ENCODE results near the gene EPB41.
"Not testable (repeated sequence)": the region's sequence is repeated elsewhere in the genome, so short reads cannot be mapped to it uniquely, and the experiment has no call there.

EPB41 gene

DNA sequence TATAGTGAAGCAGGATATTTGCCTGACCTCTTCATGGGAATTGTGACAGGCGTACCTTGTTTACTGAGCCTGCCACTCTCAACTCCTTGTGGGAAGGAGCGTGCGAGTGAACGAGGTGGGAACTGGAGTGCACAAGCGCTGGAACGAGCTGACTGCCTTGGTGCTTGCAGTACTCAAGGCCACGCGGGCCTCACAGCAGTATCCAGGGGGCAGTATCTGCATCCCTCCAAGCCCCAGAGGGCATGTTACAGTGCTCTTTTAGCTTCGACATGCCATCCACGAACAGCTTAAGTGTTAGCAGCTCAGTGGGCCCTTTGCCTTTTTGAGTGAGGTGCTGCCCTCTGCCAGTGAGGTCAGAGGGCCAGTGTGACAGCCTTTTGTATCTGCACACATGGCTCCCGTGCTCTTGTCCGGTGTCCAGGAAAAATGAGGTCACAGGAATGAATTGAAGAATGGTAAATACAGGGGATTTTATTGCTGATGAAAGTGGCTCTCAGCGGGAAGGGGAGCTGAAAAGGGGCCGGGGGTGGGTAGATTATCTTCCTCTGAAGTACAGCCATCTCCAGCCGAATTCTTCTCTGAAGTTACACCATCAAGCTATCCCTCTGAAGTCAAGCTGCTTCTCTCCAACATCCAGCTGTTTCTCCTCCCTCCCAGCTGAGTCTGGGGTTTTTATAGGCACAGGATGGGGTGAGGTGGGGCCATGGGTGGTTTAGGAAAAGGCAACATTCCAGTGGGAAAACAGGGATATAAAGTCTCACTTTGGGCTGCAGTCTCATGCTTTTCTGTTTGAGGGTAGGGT is 69.3 kb downstream of the EPB41 start:
- DNase-seq, result no peak

DNA sequence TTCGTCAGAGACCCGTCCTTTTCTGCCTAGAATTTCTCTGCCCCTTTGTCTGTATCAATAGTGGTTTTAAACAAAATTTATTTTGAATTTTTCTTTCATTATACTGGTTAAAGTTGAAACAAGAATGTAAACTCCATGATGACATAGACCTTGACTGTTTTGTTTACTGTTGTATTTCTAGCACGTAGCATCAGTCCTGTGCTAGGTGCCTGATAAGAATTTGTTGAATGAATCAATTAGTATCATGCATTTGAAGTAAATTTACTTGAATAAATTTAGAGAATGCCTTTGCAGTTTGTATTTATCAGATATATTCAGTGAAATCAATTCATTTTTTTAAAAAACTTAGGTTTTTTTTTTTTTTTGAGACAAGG is 69.9 kb downstream of the EPB41 start:
- no peak for DNase-seq

DNA sequence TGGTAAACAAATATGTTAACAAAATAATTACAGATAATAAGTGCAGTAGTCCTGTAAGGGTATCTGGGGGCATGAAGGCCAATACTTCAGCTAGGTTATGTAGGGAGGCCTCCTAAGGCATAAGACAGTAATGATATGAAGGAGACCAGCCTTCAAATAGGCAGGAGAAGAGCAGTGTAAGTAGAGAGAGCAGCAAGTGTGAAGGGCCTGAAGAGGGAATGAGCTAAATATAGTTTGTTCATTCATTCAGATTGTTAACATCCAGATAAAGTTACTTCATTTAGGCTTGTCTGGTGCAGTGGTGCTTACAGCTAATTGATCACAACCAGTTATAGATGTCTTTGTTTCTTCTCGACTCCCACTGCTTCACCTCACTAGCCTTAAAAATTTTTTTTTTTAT is 71.1 kb downstream of the EPB41 start:
- DNase-seq, result no peak

DNA sequence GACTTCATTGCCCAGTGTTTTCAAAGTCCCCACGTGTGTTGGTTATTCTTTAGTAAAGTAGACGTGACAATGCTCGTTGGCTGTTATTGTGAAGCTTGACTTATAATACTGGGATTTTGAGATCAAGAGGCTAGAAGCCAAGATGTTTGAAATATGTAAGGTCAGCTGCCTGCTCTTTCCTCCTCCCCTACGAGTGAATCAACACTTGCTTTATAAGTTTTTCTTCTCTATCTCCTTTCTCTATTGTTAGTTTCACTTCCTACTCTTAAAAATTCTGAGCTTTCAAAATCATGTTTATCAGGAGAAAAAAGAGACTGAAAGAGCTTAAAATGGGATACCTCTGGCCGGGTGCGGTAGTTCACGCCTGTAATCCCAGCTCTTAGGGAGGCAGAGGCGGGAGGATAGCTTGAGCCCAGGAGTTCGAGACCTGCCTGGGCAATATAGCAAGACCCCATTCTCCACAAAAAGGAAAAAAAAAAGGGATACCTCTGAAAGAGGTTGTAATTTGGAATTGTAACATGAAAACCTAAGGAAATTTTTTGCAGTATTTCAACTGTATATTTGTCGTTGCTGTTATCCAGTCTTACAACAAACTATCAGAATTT is 72.0 kb downstream of the EPB41 start:
- no peak for DNase-seq

DNA sequence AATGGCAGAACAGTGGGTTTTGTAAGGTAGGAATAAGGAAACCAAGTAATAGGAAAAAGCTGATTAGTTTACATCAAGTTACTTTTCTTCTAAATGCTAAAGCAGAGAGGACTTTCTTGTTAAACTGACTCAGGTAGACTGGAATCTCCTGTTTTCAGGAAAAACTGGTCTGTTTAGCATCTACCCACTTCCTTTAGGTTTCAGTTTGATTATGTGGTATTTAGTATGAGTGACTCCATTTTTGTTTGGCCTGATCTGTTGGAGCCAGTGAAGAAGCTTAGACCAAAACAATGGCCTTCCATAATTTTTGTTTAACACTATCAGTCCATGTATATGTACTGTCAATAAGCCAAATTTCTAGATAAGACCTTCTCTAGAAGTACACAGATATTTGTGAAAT is 88.4 kb downstream of the EPB41 start:
- DNase-seq, result no peak

DNA sequence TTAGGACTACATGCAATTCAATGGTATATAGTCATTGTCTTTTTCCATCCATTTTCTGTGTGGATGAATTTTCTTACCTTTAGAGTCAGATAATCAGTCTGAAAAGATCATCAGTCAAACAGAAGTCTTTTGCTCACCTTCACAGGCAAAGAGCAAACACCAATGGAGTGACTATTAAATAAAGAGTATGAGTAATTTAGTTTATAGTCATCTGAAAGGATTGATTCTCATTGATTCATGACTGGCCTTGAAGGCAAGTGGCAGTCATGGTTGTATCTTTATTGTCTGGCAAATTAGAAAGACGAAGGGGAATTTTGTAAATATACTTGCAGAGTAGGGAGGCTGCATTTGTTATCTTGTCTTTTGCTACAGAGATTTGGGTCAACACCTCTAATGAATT is 89.9 kb downstream of the EPB41 start:
- no peak for DNase-seq

DNA sequence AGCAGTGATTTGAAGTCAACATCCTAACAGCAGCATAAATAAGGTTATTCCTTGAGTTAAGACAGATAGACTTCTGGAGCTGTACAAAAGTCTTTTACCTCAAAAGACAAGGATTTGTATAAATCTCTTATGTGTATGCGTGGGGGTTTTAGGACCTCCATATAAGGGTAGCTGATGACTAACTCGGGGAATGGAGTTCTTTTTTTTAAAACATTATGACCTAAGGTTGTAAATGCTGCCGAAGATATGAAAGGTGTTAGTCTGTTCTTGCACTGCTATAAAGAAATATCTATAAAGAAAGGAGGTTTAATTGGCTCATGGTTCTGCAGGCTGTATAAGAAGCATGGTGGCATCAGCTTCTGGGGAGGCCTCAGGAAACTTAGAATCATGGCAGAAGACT is 90.4 kb downstream of the EPB41 start:
- DNase-seq, result no peak

DNA sequence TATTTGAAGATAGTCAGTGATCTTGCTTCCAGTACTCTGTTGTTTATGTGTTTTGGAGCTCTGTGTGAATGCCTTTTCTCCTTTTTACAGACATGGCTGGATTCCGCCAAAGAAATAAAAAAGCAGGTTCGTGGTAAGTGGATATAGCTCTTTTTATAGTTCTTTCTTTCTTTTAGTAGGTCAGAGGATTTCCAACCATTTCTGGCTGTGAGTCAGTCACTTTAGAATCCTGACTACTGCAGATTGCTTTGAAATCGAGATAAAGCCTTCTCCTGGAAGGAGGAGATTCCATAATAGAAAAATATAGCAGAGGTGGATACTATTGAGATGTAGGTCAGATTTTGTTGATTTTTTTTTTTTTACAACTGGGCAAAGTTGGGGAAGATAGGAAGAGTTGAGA is 97.4 kb downstream of the EPB41 start:
- no peak for DNase-seq

DNA sequence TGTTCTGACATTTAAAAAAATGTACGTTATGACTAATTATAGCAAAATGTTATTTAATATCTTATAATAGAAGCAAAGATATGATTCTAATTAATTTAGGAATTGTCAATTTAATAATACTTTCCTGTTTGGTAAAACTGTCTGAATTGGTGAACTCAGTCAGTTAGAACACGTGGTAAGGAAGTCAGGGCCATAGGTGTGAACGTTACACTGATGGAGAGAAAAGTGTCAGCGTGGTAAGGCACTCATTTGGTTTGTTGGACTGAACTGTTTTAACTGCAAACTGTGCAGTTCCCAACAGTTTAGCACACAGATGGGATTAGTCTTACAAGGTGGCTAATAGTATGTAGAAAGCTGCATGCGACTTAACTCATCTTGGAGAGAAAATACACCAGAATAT is 102.9 kb downstream of the EPB41 start:
- no peak for DNase-seq

DNA sequence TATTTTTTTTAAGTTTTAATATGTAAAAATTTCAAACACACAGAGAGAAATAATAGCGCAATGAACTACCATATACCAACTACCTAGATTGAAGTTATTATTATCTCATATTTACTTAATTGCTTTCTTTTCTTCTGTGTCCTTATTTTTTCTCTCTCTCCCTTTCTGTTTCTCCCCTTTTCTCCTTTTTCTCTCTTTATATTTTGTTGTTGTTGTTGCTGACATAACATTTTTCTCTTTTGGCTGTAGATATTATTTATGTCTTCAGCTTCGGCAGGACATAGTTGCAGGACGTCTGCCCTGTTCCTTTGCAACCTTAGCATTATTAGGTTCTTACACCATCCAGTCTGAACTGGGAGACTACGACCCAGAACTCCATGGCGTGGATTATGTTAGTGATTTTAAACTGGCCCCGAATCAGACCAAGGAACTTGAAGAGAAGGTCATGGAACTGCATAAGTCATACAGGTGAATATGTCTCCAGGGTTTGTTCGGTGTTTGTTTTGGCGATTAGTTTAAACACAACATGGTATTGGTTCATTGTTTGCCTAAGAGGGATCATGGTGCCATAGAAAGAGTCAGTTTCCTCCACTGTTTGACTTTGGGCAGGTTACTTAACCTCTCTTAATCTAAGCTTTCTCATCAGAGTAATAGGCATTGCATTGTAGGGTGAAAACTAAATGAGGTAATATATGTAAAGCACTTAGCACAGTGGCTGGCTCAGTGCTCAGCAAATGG is 103.8 kb downstream of the EPB41 start:
- no peak for DNase-seq

DNA sequence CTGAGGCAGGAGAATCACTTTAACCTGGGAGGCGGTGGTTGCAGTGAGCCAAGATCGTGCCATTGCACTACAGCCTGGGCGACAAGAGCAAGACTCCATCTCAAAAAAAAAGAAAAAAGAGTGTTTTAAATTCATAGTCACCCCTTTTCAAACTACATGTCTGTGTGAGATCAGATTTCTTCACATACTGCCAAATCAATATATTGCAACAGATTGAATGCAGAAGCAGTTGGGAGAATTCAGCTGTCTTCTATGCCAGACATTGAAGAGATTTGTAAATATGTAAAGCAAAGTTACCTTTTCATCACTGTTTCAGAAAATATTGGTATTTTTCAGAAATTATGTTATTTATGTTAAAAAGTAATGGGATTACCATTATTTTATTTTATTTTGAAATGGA is 108.3 kb downstream of the EPB41 start:
- DNase-seq, result peak; percentile 9

DNA sequence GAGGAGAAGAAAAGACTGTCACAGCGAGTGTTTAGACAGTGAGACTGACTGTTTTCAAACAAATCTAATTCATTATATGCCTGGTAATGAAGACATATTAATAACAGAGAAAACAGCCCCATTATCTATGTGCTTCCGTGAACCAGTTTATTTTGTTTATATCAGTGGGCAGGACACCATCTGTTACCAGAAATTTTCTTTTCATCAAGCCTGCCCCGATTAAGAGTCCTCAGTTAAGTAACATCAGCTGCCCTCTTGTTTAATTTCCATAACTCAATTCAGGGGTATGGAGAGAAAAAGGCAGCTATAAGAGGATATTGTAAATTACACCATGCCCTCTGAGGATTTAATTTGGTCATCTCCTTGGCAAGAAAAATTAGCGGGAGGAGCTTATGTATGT is 115.3 kb downstream of the EPB41 start:
- peak; percentile 39 for DNase-seq

DNA sequence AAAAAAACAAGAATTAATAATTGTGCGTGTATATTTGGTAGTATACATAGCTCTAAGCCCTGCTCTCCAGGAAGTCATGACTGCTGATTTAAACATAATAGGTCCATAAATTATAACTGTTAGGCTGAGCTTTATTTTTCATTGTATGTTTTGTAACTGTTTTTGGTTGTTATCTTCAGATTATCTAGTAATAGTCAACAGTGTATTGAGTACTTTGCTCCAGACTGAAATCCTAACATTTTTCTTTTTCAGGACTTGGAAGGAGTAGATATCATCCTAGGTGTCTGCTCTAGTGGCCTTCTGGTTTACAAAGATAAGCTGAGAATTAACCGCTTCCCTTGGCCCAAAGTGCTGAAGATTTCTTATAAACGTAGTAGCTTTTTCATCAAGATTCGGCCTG is 118.5 kb downstream of the EPB41 start:
- no peak for DNase-seq

DNA sequence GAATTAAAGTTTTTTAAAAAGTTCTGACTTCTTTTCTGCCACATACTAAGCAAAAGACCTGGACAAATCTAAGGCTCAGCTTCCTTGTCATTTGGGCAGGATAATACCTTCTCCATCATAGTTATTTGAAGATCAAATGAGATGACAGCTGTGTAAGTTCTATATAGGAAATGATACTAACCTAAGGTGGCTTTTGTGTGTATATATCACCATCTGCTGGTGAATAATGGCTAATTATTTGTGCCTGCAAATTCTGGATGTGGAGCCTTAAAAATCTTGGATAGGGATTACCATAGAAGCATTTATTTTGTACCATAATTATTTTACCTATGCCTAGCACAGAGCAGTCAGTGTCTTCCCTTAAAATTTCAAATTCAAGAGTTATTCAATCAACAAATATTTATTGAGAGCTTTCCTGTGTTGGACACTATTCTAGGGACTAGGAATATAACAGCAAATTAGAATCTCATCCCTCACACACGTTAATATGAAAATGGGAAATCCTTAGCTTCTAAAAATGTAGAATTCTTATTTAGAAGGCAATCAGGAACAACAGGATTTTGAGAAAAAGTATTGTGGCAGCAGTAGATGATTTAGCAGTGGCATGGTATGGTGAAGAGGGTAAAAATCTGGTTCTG is 119.6 kb downstream of the EPB41 start:
- DNase-seq, result peak; percentile 71

DNA sequence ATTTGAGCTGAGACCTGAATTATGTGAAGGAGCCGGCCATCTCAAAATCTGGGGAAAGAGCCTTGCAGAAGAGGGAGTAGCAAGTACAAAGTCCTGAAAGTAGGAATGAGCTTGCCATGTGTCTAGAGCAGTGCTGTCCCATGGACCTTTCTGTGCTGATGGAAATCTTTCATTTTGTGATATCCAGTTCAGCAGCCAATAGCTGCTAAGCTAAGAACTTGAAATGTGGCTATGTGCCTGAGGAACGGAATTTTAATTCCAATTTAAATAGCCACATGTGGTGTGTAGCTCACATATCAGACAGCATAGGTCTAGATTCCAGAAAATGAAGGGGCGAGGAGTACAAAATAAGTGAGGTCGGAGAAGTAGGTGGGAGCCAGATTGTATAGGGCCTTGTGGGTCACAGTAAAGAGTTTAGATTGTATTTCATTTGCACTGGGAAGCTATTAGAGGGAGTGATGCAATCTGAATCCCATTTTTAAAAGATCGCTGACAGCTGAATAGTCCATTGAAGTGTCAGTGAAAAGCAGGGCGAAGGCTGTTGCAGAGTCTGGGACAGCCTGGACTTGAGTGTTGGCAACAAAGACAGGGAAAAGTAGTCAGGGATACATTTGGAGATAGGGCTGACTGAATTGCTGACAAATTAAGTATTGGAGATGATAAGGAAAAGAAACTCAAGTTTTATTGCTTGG is 129.1 kb downstream of the EPB41 start:
- DNase-seq, result no peak

DNA sequence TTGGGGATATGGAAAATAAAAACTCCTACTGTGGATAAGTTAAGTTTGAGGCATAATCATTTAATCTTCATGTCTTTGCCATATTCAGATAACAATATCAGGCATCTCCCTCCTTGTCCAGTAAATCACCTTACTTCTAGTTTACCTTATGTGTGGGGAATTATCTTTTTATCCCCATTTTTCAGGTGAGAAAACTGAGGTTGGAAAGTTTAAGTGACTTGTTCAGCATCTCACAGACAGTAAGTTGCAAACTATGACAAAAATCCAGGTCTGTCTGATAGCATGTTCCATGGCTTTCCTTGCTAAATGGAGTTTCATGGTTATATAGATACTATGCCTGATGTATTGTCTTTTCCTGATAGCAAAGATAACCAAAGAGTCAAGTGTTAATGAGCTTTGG is 129.6 kb downstream of the EPB41 start:
- no peak for DNase-seq

DNA sequence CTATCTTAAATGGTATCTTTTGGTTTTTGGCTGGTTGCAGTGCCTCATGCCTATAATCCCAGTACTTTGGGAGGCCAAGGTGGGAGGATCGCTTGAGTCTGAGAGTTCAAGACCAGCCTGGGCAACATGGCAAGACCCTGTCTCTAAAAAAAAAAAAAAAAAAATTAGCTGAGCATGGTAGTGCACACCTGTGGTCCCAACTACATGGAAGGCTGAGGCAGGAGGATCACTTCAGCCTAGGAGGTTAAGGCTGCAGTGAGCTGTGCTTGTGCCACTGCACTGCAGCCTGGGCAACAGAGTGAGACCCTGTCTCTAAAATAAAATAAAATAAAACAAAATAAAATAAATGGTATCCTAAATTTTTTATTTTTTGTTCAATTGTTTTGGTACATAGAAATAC is 131.3 kb downstream of the EPB41 start:
- DNase-seq, result not testable (repeated sequence)

DNA sequence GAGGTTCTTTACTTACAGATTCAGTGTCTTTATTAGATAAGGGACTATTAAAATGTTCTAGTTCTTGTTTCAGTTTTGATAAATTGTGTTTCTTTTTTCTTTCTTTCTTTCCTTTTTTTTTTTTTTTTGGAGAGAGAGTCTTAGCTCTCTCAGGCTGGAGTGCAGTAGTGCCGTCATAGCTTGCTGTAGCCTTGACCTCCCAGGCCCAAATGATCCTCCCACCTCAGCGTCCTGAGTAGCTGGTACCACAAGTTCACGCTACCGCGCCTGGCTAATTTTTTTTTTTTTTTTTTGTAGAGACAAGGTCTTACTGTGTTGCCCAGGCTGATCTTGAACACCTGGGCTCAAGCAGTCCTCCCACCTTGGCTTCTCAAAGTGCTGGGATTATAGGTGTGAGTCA is 132.8 kb downstream of the EPB41 start:
- DNase-seq, result no peak

DNA sequence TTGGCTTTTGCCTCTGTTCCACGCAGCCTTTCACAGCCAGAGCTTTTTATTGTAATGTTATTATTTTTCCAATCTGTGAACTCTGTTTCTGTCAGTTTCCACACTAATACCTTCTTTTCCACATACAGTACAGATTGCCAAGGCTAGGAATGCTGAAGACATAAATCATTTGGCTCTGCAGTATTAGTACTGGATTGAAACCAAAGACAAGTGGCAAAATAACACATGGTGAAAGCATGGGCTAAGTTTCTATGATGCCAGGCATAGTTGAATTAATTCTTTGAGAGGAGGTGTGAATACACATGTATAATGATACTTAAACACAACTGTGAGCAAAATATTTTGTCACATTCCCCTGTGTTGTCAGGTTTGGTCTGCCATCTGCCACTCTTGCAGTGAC is 135.8 kb downstream of the EPB41 start:
- DNase-seq, result peak; percentile 53

DNA sequence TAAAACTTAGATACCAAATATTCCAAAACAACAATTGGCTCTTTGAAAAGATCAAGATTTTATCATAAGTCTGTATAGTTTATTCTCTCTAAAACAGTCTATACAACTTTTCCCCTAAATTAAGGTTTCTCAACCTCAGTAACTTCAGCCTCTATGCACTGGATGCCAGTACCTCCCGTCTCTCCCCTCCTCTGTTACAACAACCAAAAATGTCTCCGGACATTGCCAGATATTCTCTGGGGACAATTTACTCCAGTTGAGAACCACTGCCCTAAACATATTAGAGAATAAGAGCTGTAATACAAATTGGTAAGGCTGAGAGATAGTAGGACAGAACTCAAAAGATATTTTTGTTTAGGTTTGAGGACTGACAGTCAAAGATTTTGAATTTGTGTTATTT is 137.7 kb downstream of the EPB41 start:
- DNase-seq, result no peak

DNA sequence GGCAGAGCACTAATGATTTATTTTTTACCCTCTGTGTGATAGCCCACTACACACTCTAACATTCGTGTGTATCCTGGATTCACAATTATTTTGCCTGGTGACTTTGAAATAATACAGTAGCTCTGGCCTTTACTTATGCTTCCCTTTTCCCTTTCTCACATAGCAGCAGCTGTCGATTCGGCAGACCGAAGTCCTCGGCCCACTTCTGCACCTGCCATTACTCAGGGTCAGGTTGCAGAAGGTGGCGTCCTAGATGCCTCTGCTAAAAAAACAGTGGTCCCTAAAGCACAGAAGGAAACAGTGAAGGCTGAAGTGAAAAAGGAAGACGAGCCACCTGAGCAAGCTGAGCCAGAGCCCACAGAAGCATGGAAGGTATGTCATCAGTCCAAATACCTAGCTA is 138.6 kb downstream of the EPB41 start:
- DNase-seq, result peak; percentile 83

DNA sequence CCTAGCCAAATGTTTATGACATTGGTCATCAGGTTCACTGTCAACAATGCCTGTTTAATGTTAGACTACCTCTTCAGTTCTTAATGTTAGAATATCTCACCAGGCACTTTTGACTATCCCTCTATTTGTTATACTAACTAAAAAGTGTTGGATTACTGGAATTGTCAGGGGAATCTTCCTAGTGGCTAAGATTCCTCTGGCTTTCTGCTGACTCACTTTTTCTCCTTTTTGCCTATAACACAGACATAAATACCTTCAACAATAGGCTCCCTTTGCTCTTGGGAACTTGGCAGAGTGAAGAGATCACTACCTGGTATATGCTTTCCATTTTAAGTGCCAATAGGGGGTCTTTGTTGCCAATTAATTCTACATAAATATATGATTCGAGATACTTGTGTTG is 140.8 kb downstream of the EPB41 start:
- no peak for DNase-seq

DNA sequence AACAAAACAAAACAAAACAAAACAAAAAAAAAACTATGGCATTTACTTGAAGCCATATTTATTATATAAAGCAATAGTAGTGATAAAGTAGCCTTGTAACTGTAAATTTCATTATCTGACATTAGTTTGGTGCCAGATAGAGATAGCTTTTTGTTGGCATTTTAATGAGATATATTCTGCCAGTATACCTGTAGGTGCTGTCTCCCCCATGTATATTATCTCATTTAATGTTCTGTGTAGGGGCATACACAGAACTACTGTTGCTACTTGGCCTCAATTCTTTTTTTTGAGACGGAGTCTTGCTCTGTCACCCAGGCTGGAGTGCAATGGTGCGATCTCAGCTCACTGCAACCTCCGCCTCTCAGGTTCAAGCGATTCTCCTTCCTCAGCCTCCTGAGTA is 141.9 kb downstream of the EPB41 start:
- no peak for DNase-seq

Data from NCI-H2171 treated with DMSO at 0.1 percent for 48 hours (cell line).